Measurements from ENCODE around the gene CPNE7. TPM values are rescaled to one million over a fixed set of nuclear protein-coding genes. Genes with fewer than 3 reads are reported as not detected.

The CPNE7 gene
- total and polyA plus RNA-seq, 2 of the 13 experiments (the other 11 are each of a cell fraction or from before 2014, with no cell fraction given) = 0.59 TPM; not detected in 1

GRCh38 chr16:89615596-89616090, 40.1 kb downstream of the CPNE7 start (continued):
- TF ChIP-seq FUBP1 (CRISPR knock-in tag; IDR thresholded peaks at IDR 0.05; ENCODE audit: borderline replicate concordance) = no peak
- TF ChIP-seq ZMAT3 (CRISPR knock-in tag; conservative IDR thresholded peaks at IDR 0.05) = no peak
- TF ChIP-seq ZNF44 (CRISPR knock-in tag; IDR thresholded peaks at IDR 0.05) = no peak
- no peak for TF ChIP-seq ATF6 (CRISPR knock-in tag; conservative IDR thresholded peaks at IDR 0.05)
- TF ChIP-seq GPBP1L1 (CRISPR knock-in tag; IDR thresholded peaks at IDR 0.05) = no peak
- TF ChIP-seq TRIM22 (IDR thresholded peaks at IDR 0.05) = no peak
- TF ChIP-seq FOXA3 (CRISPR knock-in tag; IDR thresholded peaks at IDR 0.05) = peak; percentile 40; the same call in 1 of the 2 replicates
- peak; percentile 59; the same call in 1 of the 2 replicates for TF ChIP-seq ZNF784 (CRISPR knock-in tag; IDR thresholded peaks at IDR 0.05; ENCODE audit: borderline replicate concordance)
- TF ChIP-seq CEBPB (IDR thresholded peaks at IDR 0.05; ENCODE audit: borderline replicate concordance, low read depth, low read length) = no peak
- no peak for TF ChIP-seq TEAD3 (CRISPR knock-in tag; optimal IDR thresholded peaks at IDR 0.05; ENCODE audit: borderline replicate concordance)
- TF ChIP-seq ZBTB3 (CRISPR knock-in tag; IDR thresholded peaks at IDR 0.05; ENCODE audit: borderline replicate concordance, low read depth) = no peak
- TF ChIP-seq PHB2 (IDR thresholded peaks at IDR 0.05; ENCODE audit: partially characterized antibody) = no peak
- TF ChIP-seq STAT6 (CRISPR knock-in tag; IDR thresholded peaks at IDR 0.05; ENCODE audit: borderline replicate concordance) = no peak
- TF ChIP-seq ZNF691 (CRISPR knock-in tag; IDR thresholded peaks at IDR 0.05; ENCODE audit: borderline replicate concordance, low read depth) = peak; percentile 87; the same call in 1 of the 2 replicates
- no peak for TF ChIP-seq GFI1 (CRISPR knock-in tag; IDR thresholded peaks at IDR 0.05; ENCODE audit: borderline replicate concordance)
- no peak for TF ChIP-seq CHD4 (IDR thresholded peaks at IDR 0.05; ENCODE audit: borderline replicate concordance, low read length)
- TF ChIP-seq ZBTB7B (CRISPR knock-in tag; IDR thresholded peaks at IDR 0.05) = peak; percentile 94
- peak; percentile 47; the same call in 1 of the 2 replicates for TF ChIP-seq GABPB1 (CRISPR knock-in tag; IDR thresholded peaks at IDR 0.05)

All from HepG2 (cell line).